Measurements from ENCODE around the gene METAP1D.

- TF ChIP-seq CTCF (IDR thresholded peaks at IDR 0.05) (no peak), POLR2A (IDR thresholded peaks at IDR 0.05) (no peak)
Measured at GRCh38 chr2:172040311-172040710, 40.6 kb downstream of the METAP1D start.

Data from thyroid gland (tissue), 4 donors.